GM23338 (cell line): ENCODE data around the gene BHLHE23. TPM values are rescaled to one million over a fixed set of nuclear protein-coding genes. Genes with fewer than 3 reads are reported as not detected.

Experiments
- ATAC-seq: fragments of 200-7000 bp; cut with Tn5 transposase; 3 replicates; pipeline ENCODE4 v1.9.1; 2020
- DNase-seq: peaks from one replicate; pipeline ENCODE4 v3.0.0-alpha.2; 2015; ENCODE audit warnings: low spot score
- H2AFZ ChIP-seq: fragments of 200-600 bp; sonication (generic); 2 replicates; pipeline ENCODE4 v1.8.0; 2016; ENCODE audit warnings: antibody characterized with exemption, mild to moderate bottlenecking, moderate library complexity
- H3F3A ChIP-seq: fragments of 200-600 bp; sonication (generic); replicated peaks from 2 replicates; pipeline ENCODE4 v1.8.0; 2017; ENCODE audit warnings: antibody characterized with exemption, mixed run types, low read depth
- H3K27ac ChIP-seq: fragments of 200-600 bp; sonication (generic); 2 replicates; pipeline ENCODE4 v1.6.1; 2016; ENCODE audit warnings: low read depth
- H3K27me3 ChIP-seq: fragments of 200-600 bp; sonication (generic); 2 replicates; pipeline ENCODE4 v1.8.0; 2016; ENCODE audit warnings: mild to moderate bottlenecking, mixed run types, moderate library complexity; ENCODE audit not compliant: insufficient read depth
- H3K36me3 ChIP-seq: fragments of 200-600 bp; sonication (generic); 2 replicates; pipeline ENCODE4 v1.8.0; 2016; ENCODE audit warnings: mild to moderate bottlenecking; ENCODE audit not compliant: insufficient read depth
- H3K4me1 ChIP-seq: fragments of 200-600 bp; sonication (generic); 2 replicates; pipeline ENCODE4 v1.8.0; 2016; ENCODE audit warnings: mild to moderate bottlenecking, moderate library complexity; ENCODE audit not compliant: insufficient read depth
- H3K4me2 ChIP-seq: fragments of 200-600 bp; sonication (generic); 2 replicates; pipeline ENCODE4 v1.7.1; 2017; ENCODE audit warnings: mixed run types
- H3K4me3 ChIP-seq: fragments of 200-600 bp; sonication (generic); 2 replicates; pipeline ENCODE4 v1.6.1; 2016; ENCODE audit warnings: mixed run types
- H3K79me2 ChIP-seq: fragments of 200-600 bp; sonication (generic); replicated peaks from 2 replicates; pipeline ENCODE4 v1.8.0; 2017; ENCODE audit warnings: mild to moderate bottlenecking; ENCODE audit not compliant: insufficient read depth
- H3K9me2 ChIP-seq: fragments of 200-600 bp; sonication (generic); 2 replicates; pipeline ENCODE4 v1.8.0; 2017; ENCODE audit not compliant: insufficient read depth
- H4K20me1 ChIP-seq: fragments of 200-600 bp; sonication (generic); replicated peaks from 2 replicates; pipeline ENCODE4 v1.8.0; 2017; ENCODE audit warnings: mild to moderate bottlenecking; ENCODE audit not compliant: insufficient read depth
- H3K27ac Mint-ChIP-seq: 2 replicates; pipeline ENCODE4 v1.8.0; 2020; ENCODE audit warnings: inconsistent platforms, mild to moderate bottlenecking, moderate library complexity, mixed read lengths
- H3K27me3 Mint-ChIP-seq: 3 replicates; pipeline ENCODE4 v1.8.0; 2022; ENCODE audit warnings: low read depth, mild to moderate bottlenecking, moderate library complexity, mixed read lengths, inconsistent platforms; ENCODE audit not compliant: insufficient read depth, poor library complexity
- H3K36me3 Mint-ChIP-seq: 3 replicates; pipeline ENCODE4 v1.8.0; 2021; ENCODE audit warnings: low read depth, mild to moderate bottlenecking, inconsistent platforms, moderate library complexity, mixed read lengths
- H3K4me1 Mint-ChIP-seq: 3 replicates; pipeline ENCODE4 v1.8.0; 2020; ENCODE audit warnings: mild to moderate bottlenecking, inconsistent platforms, mixed read lengths
- H3K4me3 Mint-ChIP-seq: 3 replicates; pipeline ENCODE4 v1.8.0; 2021; ENCODE audit warnings: moderate library complexity, mild to moderate bottlenecking, inconsistent platforms, mixed read lengths
- H3K9me3 Mint-ChIP-seq: 3 replicates; pipeline ENCODE4 v1.8.0; 2020; ENCODE audit warnings: moderate library complexity, mild to moderate bottlenecking, inconsistent platforms, mixed read lengths
- CTCF ChIP-seq, 2 experiments: fragments of 200-600 bp in 1 of 2; sonication (generic) in 1 of 2; conservative IDR thresholded peaks; 2 replicates each; pipeline versions ENCODE4 v1.5.1 to v1.6.1; 2016 to 2017; ENCODE audit warnings: antibody characterized with exemption in 2 of 2, low read depth in 2 of 2, mild to moderate bottlenecking in 2 of 2, moderate library complexity in 1 of 2
- ETS1 ChIP-seq: IDR thresholded peaks from 2 replicates; pipeline ENCODE4 v1.6.1; 2016; ENCODE audit warnings: antibody characterized with exemption
- JUNB ChIP-seq: IDR thresholded peaks from one replicate; pipeline ENCODE4 v1.6.1; 2016; ENCODE audit warnings: antibody characterized with exemption; ENCODE audit not compliant: unreplicated experiment
- ZNF114 ChIP-seq: fragments of 250-450 bp; sonication (Bioruptor Pico); IDR thresholded peaks from 2 replicates; pipeline ENCODE4 v1.5.0; 2020; ENCODE audit warnings: mild to moderate bottlenecking, moderate library complexity
- ZNF331 ChIP-seq: fragments of 250-450 bp; sonication (Bioruptor Pico); IDR thresholded peaks from 2 replicates; pipeline ENCODE4 v1.5.0; 2020; ENCODE audit warnings: low read depth, mild to moderate bottlenecking, moderate library complexity
- ZNF462 ChIP-seq: fragments of 250-450 bp; sonication (Bioruptor Pico); IDR thresholded peaks from 2 replicates; pipeline ENCODE4 v1.5.0; 2020; ENCODE audit warnings: mild to moderate bottlenecking, moderate library complexity
- polyA plus RNA-seq: library from polyadenylated mRNA; unstranded; fragments of >200 nt; fragmentation: Nextera tagmentation; extraction: Ambion mirVana; gene quantifications from 2 replicates; pipeline ENCODE4 v1.2.1, GENCODE V29; 2016
- total RNA-seq: library from RNA; depleted of rRNA; stranded (reverse); fragments of >200 nt; shearing (Covaris generic); gene quantifications from 2 replicates; pipeline ENCODE4 v1.2.3, GENCODE V29; 2014

The BHLHE23 gene
- total and polyA plus RNA-seq, 2 experiments from 2014 or later = 0.52 to 5.0 TPM

GRCh38 chr20:62998449-62998848, 8.3 kb downstream of the BHLHE23 start:
- H3K9me3 Mint-ChIP-seq = no peaks in the 10 kb centered on the region; the same call in 2 of the 3 replicates

More at GRCh38 chr20:62998449-62998848, 8.3 kb downstream of the BHLHE23 start:
- H3K27me3 ChIP-seq = peaks cover 17% of the 10 kb centered on the region
- Mint-ChIP-seq H3K4me1 (peaks cover 56% of the 10 kb centered on the region), H3K36me3 (no peaks in the 10 kb centered on the region), H3K4me3 (no peak overlapping the region), H3K27ac (no peak overlapping the region), H3K27me3 (peaks cover 51% of the 10 kb centered on the region)
- TF ChIP-seq JUNB (no peak), ZNF114 (CRISPR knock-in tag) (no peak), CTCF (conservative IDR thresholded peaks at IDR 0.05; ENCODE audit: low read depth in 2 of 2) (no peak), ZNF462 (CRISPR knock-in tag) (no peak), ETS1 (no peak), ZNF331 (CRISPR knock-in tag) (no peak)
- H3K27ac ChIP-seq = no peak overlapping the region
- no peak overlapping the region for H3K4me3 ChIP-seq
- H3K4me2 ChIP-seq = 0 out of 2 replicates have a peak overlapping the region, but pooled peaks have one; percentile 45
- H3K79me2 ChIP-seq = no peaks in the 10 kb centered on the region
- no peak overlapping the region for H2AFZ ChIP-seq
- H3K36me3 ChIP-seq = no peaks in the 10 kb centered on the region
- ATAC-seq (no peak), DNase-seq (no peak)
- H3F3A ChIP-seq = peaks cover 22% of the 10 kb centered on the region; the same call in 1 of the 2 replicates
- H3K4me1 ChIP-seq = peaks cover 46% of the 10 kb centered on the region
- H4K20me1 ChIP-seq = no peaks in the 10 kb centered on the region
- H3K9me2 ChIP-seq = no peaks in the 10 kb centered on the region
